Coronary artery (tissue), 2 donors: Measurements from ENCODE around the gene MAMLD1.

Source experiments
- DNase-seq: peaks from one replicate; pipeline ENCODE4 v3.0.0-alpha.2; 2017; ENCODE audit warnings: low spot score
- H3K27ac ChIP-seq, 2 donors: fragments of 200-600 bp; sonication (generic); one replicate each; pipeline ENCODE4 v1.5.1; 2016 to 2019
- H3K4me3 ChIP-seq: fragments of 200-600 bp; sonication (generic); 2 replicates; pipeline ENCODE4 v1.5.1; 2016; ENCODE audit warnings: mild to moderate bottlenecking, moderate library complexity
- CTCF ChIP-seq: fragments of 200-600 bp; sonication (generic); IDR thresholded peaks from one replicate; pipeline ENCODE4 v1.5.1; 2019; ENCODE audit warnings: antibody characterized with exemption

MAMLD1 gene

GRCh38 chrX:150533863-150534262 lies 170.7 kb downstream of the MAMLD1 start:
- DNase-seq, result no peak
- Histone ChIP-seq H3K27ac (no peak overlapping the region), H3K4me3 (no peak overlapping the region)
- no peak for TF ChIP-seq CTCF

- H3K27ac ChIP-seq, result no peak overlapping the region
- no peak overlapping the region for H3K4me3 ChIP-seq
- no peak for DNase-seq
- TF ChIP-seq CTCF, result no peak
Measured at GRCh38 chrX:150536455-150537116, 173.5 kb downstream of the MAMLD1 start.

DNA sequence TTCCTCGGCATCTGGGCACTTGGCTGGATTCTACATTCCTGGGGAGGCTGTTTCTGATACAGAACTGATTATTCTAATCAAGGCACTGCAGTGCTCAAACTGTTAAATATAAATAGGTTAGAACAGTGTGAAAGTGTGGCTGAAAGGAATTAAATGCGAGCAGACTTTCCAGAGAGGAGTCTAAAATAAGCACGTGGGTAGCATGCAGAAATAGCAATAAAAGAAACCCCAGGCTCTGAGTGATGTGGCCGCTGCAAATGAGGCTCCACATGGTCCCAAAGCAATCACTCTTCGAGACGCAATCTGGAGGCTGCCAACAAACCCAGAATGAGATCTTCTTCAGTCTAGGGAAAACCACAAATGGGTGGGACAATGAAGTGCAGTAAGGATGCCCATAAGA lies 174.7 kb downstream of the MAMLD1 start:
- TF ChIP-seq CTCF, result no peak
- H3K27ac ChIP-seq, result no peak overlapping the region
- no peak for DNase-seq
- no peak overlapping the region for H3K4me3 ChIP-seq

DNA sequence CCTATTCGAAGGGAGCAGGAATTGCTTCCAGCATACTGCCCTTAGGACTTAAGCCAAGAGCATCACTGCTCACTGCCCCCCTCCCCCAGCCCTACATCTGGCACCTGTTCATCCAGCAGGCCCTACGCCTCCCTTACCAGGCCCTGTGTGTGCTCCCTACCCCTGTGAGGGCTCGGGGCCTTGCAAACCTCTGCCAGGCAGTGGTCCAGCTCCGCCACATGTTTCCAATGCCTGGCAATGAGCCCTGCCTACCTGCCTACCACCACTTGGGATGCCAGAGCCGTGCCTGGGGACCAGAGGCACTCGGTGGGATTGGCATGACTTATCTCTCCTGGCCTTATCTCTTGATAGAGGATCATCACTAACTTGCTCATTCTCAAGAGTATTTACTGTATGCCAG lies 177.8 kb downstream of the MAMLD1 start:
- H3K27ac ChIP-seq, result no peak overlapping the region
- DNase-seq, result no peak
- no peak overlapping the region for H3K4me3 ChIP-seq
- TF ChIP-seq CTCF, result no peak

- no peak for DNase-seq
- no peak for TF ChIP-seq CTCF
- Histone ChIP-seq H3K4me3 (no peak overlapping the region), H3K27ac (no peak overlapping the region)
Measured at GRCh38 chrX:150542846-150543229, 179.7 kb downstream of the MAMLD1 start.

GRCh38 chrX:150543230-150544155 lies 180.4 kb downstream of the MAMLD1 start:
- no peak overlapping the region for H3K27ac ChIP-seq
- no peak for DNase-seq
- no peak for TF ChIP-seq CTCF
- no peak overlapping the region for H3K4me3 ChIP-seq
